Stimulated activated CD8-positive, alpha-beta memory T cell treated with anti-CD3 and anti-CD28 coated beads, Interleukin-4, amount 100 ng/mL, for 1 hour (primary cell): ENCODE data around the gene ADCYAP1R1.

Source experiments
- DNase-seq, 2 donors: peaks; one replicate each; pipeline ENCODE4 v3.0.0-alpha.2; 2020; ENCODE audit warnings: low read depth in 2 of 2, low spot score in 1 of 2

Gene ADCYAP1R1

DNA sequence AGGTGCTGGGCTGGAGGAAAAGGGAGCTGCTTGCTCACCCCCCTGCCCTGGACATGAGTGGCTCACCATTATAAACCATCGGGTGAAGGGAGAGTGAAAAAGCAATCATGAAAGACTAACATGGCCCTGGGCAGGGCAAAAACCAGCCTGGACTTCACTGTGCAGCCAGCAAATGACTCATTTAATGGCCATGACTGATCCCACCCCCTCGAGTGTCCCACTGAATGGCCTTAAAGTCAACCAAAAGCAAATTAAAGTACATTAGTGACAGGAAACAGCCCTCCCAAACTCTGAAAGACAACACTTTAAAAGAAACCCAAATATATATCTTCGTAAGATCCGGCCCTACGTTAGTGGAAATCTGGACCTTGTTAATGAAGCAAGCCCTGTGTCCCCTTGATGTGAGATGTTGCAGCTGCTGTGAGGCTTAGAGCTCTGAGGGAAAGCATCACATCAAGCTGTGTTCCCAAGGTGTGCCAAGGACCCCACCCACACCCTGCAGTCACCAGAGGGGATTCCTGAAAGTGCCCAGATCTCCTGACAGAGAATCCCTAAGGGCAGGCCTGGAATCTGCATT lies 31.2 kb downstream of the ADCYAP1R1 start:
- DNase-seq: no peak

DNA sequence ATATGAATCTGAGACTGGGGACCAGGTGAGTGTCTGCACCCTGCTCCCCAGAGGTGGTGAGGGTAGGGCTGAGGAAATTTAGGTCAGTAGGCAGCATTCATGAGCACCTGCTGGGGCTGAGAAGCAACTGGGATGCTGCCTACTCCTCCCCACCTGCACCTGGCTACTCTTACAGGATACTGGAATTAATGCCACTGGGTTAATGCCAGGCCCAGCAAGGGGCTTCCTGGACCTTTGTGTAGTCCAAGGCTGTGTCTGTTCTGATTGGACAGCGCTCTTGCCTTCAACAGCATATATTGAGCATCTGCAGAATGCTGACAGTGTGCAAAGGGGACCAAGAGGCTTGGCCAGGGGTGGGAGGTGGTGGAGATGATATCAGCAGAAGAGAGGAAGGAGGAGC lies 32.1 kb downstream of the ADCYAP1R1 start:
- DNase-seq: no peak

DNA sequence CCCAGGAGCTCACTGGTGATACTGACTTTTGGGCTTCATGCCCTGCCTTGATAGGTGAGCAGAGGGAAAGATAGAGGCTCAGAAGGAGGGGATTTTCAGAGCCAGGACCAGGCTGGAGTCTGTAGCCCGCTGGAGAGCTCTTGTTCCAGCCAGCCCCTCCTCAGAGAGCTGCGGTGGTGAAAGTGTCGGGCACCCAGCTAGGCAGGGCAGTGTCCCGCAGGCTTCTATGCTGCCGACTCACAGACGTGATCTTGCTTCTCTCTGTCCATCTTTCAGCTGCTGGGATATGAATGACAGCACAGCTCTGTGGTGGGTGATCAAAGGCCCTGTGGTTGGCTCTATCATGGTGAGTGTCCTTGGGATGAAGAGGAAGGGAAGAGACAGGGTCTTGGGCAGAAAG lies 35.2 kb downstream of the ADCYAP1R1 start:
- DNase-seq: no peak

GRCh38 chr7:31091924-31092434 lies 39.9 kb downstream of the ADCYAP1R1 start:
- no peak for DNase-seq

- DNase-seq: no peak
These were observed 40.5 kb downstream of the ADCYAP1R1 start for GRCh38 chr7:31092606-31093005.

GRCh38 chr7:31093282-31093681 lies 41.2 kb downstream of the ADCYAP1R1 start:
- no peak for DNase-seq

DNA sequence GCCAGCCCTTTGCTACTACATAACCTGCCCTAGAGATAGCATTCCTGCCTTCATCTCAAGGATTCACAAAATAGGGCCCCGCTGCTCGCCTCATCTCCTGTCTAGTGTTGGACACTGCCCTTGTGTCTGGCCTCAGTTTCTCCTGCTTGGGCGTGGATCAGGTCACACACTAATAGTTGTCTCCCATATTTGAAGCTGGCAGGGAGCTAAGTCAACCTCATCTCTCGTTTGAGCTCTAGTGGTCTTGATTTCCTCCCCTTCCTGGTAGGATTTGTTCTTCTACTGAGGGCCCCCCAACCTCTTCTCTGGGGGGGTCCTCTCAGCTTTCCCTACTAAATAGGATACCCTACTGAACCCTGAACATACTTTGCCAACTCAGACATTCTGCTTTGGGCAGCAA lies 42.2 kb downstream of the ADCYAP1R1 start:
- no peak for DNase-seq

- no peak for DNase-seq
These were observed 43.4 kb downstream of the ADCYAP1R1 start for GRCh38 chr7:31095286-31096197.

- DNase-seq: no peak
These were observed 44.2 kb downstream of the ADCYAP1R1 start for GRCh38 chr7:31096198-31096876.

DNA sequence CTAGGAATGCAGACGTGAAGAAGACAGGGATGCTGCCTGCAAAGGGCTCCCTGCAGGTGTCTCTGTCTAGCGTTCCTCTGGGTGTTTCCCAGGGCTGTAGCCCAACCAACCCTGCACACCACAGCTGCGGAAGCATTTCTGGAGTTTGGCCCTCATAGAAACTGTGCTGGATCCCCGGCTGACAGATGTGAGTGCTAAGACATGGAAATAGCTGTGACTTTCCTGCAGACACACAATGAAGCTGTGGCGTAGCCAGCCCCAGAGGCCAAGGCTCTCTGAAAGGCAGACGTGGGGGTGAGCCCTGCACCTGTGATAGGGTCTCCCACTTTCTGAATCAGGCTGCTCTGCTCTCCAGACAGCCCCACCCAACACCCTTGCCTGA lies 44.8 kb downstream of the ADCYAP1R1 start:
- DNase-seq: no peak

GRCh38 chr7:31098642-31099360 lies 46.7 kb downstream of the ADCYAP1R1 start:
- no peak for DNase-seq

DNA sequence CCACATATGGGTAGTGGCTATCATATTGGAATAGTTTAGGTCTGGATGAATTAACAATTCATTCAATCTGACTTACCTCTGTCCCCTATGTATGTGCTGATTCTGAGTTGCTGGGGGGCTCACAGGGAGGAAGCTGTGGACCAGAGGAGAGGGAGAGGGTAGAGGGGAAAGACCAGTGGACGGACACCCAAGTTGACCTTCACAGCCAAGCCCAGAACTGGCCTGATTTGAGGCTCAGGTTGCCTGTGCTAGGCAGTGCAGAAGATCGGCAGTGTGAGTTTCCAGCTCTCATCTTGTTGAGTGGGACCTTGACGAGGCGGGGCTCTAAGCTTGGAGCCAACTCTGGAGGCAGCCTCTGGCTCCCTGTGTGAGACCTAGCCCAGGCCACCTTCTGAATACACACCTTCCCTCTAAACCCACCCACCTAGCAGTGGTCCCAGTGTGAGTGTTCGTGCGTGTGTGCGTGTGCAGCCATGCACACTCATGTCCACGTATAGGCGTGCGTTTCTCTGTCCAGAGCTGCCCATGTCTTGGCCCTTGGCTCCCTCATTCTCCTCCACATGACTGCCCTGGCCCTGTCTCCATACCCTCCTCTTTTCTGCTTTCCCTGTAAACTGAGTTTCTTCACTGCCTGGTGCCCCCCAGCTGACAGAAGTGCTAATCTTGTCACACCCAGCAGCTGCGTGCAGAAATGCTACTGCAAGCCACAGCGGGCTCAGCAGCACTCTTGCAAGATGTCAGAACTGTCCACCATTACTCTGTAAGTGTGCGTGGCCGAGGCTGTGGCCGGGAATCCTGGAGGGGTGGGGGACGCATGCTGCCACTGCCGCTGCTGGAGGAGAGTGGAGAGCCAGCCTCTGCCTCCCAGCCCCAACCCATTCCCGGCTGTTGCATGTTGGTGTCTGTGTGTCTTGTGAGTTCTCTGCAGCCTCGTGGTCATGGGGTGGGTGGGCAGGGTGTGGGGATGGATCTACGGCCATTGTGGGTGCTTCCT lies 47.6 kb downstream of the ADCYAP1R1 start:
- DNase-seq: no peak

GRCh38 chr7:31100445-31100844 lies 48.3 kb downstream of the ADCYAP1R1 start:
- DNase-seq: no peak

DNA sequence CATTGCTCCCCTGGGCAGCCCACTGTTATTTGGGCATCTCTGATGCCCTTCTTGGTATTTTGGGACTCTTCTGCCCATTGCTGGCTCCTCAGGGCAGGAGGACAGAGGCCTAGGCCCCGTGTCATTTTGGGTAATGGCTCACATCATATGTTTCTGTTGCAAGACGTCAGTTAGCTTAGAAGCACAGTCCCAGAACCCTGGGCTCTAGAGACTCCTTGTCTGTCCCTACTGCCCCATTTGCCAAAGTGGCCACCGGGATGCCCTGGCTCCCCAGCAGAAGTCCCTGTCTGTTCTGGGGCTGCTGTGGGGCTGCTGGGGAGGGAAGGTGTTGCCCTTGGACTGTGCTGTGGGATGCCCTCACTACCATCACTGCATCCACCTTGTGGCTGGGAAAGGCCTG lies 48.8 kb downstream of the ADCYAP1R1 start:
- no peak for DNase-seq

GRCh38 chr7:31101544-31101943 lies 49.4 kb downstream of the ADCYAP1R1 start:
- no peak for DNase-seq

DNA sequence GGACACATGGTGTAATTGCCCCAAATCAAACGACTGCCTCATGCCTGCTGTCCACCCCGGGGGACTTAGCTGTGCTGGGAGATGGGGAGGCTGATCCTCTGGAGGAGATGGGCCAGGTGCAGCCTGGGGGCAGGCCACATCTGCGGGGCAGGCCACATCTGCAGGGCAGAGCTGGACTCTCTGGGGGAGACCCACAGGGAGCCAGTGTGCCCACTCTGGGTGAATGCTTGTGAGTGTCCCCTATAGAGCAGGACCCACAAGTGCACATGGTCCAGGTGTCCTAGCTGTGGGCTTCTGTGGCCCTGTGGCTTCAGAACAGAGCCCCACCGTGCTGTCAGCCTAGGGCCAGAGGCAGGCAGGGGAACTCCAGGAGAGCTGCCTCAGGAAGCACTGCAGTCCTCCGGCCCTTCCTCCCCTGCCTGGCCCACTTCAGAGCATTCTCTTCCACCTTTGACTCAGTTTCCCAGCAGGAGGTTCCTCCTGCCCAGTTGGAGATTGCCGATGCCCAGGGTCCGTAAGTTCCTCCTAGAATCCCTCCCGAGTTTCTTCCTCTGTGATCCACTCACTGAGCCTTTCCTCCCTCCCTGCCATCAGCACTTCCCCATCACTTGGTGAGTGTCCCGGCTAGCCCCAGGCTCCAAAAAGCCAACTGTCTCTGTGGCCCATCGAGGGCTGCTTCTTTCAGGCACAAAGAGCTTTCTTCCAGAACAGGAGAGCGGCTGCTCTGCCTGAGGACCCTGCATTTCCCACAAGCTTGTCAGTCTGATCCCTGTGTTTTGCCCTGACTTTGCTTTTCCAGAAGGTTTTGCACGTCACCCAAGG lies 50.3 kb downstream of the ADCYAP1R1 start:
- no peak for DNase-seq

DNA sequence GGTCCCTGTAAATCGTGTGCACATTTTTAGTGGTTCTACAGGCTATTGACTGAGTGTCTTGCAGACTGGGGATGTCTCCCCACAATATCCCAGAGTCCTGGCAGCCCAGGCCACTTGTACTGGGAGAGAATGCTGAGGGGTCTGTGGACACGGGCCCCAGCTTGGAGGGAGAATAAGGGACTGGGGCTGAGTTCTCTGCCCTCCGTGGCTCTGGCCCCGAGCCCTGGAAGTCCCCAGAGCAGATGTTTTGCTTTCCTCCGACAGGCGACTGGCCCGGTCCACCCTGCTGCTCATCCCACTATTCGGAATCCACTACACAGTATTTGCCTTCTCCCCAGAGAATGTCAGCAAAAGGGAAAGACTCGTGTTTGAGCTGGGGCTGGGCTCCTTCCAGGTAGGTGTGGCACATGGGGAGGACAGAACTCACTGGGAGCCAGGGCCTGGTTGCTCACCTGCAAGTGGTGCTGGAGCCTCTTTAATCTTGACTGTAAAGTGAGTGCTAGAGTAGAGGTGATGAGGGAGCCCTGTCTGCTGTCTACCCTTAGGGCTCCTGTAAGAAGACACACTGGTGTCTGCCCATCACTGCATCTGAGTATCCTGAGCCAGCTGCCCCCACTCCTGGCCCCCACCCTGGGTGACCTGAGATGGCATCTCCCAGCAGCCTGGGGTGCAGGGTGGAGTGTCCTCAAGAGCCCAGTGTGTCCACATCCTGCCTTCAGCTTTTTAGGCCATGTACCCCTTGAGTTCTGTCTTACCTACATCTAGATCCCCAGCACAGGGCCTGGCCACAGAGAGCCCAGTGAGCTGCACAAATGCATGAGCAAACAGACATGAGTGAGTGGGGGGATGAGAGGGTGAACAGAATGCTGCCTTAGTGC lies 51.1 kb downstream of the ADCYAP1R1 start:
- no peak for DNase-seq
